Daoy (cell line): ENCODE data around the gene SYCP1. TPM values are rescaled to one million over a fixed set of nuclear protein-coding genes. Genes with fewer than 3 reads are reported as not detected.
"Not testable (repeated sequence)": the region's sequence is repeated elsewhere in the genome, so short reads cannot be mapped to it uniquely, and the experiment has no call there.

Experiments
- DNase-seq: peaks from one replicate; pipeline ENCODE4 v3.0.0-alpha.2; 2015; ENCODE audit warnings: low read depth
- total RNA-seq: library from RNA; depleted of rRNA; stranded (reverse); fragments of >200 nt; shearing (Covaris generic); gene quantifications from 2 replicates; pipeline ENCODE4 v1.2.3, GENCODE V29; 2014; rRNA removed

SYCP1 gene, protein sequence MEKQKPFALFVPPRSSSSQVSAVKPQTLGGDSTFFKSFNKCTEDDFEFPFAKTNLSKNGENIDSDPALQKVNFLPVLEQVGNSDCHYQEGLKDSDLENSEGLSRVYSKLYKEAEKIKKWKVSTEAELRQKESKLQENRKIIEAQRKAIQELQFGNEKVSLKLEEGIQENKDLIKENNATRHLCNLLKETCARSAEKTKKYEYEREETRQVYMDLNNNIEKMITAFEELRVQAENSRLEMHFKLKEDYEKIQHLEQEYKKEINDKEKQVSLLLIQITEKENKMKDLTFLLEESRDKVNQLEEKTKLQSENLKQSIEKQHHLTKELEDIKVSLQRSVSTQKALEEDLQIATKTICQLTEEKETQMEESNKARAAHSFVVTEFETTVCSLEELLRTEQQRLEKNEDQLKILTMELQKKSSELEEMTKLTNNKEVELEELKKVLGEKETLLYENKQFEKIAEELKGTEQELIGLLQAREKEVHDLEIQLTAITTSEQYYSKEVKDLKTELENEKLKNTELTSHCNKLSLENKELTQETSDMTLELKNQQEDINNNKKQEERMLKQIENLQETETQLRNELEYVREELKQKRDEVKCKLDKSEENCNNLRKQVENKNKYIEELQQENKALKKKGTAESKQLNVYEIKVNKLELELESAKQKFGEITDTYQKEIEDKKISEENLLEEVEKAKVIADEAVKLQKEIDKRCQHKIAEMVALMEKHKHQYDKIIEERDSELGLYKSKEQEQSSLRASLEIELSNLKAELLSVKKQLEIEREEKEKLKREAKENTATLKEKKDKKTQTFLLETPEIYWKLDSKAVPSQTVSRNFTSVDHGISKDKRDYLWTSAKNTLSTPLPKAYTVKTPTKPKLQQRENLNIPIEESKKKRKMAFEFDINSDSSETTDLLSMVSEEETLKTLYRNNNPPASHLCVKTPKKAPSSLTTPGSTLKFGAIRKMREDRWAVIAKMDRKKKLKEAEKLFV
- total RNA-seq: not detected in 2 replicates

DNA sequence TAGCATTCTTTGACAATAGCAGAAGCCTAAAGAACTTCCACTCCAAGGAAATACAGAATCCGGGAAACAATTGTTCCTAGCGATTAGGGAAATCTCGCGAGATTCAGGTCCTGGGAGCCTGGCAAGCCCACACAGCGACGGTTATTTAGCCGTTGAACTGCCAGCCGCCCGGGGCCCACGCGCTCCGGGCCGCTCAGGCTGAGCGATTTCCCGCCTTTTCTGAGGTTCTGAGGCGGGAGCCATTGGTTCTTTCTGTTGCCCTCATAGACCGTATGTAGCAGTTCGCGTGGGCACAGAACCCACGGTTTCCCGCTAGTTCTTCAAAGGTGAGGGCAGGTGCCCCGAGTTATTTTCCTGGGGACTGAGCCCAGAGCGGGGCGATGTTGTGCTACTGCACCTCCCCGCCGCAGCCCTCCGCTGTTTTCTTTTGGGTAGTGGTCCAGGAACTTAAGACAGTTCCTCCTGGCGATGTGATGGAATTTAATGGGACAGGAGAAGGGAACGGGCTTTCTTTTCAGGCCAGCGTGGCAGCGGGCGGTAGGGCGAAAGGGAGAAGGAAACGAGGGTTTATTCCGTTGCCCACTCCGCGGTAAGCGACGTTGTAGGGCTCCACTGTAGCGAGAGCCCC lies at the start of gene SYCP1:
Gene SYCP1, plus strand, starts transcription at position 171 of the 628 bp plus-strand sequence. CDS start 602 bp downstream, outside the sequence.
- no peak for DNase-seq

DNA sequence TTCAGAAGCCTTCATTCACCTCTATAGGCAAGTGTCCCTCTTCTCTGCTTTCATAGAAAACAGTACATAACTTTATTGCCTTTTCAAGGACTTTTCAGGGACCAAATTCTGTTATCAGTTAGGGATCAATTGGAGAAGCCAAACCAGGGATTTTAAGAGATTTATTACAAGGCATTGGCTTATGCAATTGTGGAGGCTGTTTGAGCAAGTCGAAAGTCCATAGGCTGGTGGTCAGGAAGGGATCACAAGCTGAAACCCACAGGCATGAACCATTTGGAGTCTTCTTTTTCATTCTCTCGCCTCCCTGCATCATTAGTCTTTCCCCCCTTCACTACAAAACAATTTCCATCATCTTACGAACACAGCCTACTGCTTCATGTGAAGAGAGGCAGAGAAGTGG lies 34.8 kb upstream of the SYCP1 start:
- no peak for DNase-seq

DNA sequence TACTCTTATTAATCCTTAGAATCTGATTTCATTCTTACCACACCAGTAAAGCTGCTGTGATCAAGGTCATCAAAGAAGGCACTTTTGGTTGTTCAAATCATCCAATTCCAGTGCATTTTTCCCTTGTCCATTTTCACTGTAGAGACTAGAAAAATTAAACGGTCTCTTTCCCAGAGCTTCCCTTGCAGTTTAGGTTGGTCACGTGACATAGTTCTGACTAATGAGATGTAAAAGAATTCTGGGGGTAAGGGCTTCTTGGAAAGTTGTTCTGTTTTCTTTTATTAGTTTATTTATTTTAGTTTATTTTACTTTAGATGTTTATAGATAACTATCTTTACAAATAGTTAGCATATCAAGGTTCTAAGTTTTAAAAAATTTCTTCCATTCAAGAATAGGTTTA lies 34.3 kb upstream of the SYCP1 start:
- DNase-seq: no peak

DNA sequence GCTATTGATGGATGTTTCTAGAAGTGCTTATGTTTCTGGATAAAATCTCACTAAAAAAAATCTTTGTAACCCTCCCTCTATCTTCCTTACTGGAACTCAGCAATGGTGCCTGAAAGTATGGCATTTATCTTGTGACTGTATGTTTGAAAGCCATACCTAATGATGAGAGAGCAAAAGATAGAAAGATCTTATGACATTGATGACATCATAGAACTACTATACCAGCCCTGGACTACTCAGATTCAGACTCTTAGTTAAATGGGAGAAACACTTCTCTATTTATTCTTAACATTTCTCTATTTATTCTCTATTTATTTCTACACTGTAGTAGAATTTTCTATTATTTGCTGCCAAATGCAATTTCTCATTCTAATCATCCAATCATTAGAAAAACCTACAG lies 32.7 kb upstream of the SYCP1 start:
- no peak for DNase-seq

- DNase-seq: peak; percentile 36
Measured at GRCh38 chr1:114828251-114828650, 26.4 kb upstream of the SYCP1 start.

DNA sequence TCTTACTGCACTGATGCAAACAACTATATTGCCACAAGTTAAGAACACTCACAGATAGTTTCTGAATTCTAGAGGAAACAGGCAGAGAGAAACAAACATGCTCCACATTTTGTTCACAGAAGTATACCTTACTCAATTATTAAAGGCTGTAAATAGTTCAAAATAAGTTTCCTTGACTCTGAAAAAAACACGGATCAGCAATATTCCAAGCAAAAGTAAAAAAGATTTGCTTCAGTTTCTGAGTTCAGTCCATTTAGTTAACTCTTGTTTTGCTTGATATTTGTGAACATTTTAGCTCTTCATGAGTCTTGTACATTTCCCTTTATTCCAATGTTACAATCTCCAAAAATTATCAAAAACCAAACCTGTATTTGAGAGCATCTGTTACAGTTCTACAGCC lies 24.6 kb upstream of the SYCP1 start:
- DNase-seq: not testable (repeated sequence)

DNA sequence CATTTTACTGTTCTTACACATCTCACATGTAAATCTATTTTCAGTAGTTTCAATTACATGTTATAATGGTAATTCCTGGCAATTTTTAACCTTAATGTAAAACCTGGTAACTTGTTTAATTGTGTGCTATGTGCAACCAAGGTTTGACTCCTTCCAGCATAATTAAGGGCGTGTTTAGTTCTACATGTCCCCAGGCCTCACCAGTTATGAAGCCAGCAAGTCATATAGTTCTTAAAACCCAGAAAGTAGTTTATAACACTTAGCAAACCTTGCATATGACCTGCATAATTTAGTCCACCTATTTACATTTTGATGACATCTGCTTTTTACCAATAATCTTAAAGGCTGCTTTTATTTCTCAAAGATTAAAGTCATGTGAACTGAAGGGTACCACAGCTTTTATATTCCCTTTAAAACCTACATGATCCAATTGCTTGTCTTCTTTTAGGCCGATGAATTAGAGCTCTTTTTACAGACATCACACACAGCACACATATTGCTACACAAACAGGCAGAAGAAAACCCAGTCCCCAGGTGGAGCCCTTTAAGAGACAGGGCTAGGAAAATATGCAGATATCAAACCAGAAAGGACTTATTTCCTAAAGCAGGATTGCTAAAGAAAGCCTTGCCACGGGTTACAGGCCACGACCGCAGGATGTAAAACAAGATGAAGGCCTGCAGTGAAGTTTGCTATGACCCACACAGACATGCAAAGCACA lies 23.2 kb upstream of the SYCP1 start:
- no peak for DNase-seq

GRCh38 chr1:114832057-114832456 lies 22.6 kb upstream of the SYCP1 start:
- no peak for DNase-seq

DNA sequence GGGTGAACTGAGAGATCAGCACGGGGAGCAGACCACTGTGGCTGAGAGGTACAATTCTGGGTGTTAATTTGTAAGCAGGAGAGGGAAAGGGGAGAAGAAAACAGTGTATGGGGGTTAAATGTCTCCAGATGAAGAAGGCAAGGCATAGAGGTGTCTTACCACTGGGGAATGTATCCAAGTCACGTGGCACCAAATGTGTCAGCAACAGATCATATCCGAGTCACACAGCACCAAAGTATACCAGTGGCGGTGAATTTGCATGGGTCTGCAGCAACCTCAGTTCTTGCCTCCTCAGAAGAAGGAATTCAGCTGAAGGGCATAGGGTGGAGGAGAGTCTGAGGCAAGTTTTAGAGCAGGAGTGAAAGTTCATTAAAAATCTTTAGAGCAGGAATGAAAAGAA lies 21.2 kb upstream of the SYCP1 start:
- peak; percentile 47 for DNase-seq

DNA sequence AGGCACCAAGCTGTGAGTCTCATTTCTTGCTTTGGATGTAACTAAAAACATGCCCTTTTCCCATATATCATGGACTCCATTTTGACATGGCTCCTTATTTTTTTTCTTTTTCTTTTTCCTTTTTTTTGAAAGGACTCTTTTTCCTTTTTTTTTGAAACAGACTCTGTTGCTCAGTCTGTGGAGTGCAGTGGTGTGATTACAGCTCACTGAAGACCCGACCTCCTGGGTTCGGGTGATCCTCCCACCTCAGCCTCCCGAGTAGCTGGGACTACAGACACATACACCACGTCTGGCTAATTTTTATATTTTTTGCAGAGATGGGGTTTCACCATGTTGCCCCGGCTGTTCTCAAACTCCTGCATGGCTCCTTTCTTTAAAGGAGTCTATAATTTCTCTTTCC lies 10.4 kb upstream of the SYCP1 start:
- DNase-seq: no peak

- DNase-seq: no peak
Measured at GRCh38 chr1:114853584-114853983, 1.1 kb upstream of the SYCP1 start.

DNA sequence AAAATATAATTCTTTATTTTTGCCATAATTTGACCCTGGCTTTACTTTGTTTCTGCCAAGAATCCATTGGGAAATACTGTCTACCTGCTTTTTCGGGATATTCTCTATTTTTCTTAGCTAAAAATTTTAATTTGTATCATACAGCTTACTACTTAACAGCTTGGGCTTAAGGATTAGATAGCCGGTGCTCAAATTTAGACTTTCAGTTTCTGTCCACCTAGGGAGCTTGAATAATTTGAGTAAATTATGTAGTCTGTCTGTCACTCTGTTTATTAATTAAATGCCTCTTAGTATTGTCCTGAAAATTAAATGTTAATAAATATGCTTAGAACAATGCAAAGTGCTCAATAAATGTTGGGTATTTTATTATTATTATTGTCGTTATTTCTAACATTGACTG lies 6.7 kb downstream of the SYCP1 start:
- DNase-seq: no peak

DNA sequence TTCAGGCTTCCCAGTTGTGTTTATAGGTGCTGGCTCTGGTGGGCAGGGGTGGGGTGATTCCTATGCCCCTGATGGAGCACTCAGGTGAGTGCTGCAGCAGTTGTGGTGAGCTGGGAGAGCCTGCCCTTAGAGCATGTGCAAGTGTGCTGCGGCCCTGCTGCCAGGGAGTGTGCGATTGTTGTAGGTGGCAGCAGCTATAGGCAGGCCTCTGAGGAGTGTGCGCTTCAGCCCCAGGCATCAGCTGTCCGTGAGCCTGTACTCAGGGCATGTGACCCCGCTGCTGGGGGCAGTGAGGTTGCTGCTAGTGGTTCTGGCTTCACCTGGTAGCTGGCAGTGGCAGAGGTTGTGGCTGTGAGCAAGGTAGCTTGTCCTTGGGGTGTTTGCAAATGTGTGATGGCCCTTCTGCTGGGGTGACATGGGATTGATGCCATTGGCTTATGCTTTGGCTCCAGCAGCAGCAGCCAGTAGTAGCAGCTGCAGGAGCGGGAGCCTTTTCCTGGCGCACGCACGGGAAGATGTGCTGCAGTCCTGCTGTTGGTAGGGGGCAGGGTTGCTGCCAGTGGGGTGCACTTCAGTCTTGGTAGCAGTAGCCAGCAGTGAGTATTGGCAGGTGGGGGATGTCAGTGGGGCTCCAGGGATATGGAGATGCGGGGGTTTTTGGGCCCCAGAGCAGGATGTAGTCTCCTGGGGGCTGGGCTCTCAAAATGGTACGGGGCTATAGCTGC lies 37.7 kb downstream of the SYCP1 start:
- no peak for DNase-seq

DNA sequence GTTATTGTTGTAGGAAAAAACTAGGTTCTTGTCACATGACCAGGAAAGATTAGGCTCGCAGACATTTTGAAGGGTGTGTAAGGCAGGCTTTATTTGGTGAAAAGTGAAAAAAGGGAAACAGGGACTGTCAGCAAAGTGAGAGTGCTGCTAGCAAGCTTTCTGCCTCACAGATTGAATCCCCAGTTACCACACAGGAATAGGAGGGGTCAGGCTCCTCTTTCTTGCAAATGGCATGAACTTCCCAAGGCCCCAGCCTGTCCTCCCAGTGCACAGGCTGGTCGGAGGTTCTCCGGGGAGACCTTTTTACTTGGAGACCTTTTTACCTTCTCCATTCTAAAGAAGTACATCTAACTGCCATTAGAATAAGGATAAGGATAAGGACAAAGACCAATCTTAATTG lies 42.1 kb downstream of the SYCP1 start:
- DNase-seq: no peak

DNA sequence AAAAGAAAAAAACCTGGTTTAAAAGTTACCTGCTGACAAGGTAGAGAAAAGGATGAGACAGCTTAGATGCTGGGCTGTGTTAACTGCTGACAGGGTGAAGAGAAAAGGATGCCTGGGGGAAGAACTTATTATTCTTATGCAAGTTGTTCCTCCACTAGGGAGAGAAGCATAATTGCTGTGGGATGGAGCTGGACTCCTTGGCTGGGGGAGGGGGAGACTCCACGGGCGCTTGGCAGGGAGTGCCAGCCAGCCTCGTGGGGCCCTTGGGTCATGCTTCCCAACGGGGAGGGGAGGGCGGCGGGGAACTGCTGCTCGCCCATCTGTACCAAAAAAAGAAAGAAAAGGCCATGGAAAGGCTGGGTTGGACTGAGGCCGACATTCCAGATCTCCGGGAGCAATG lies 47.2 kb downstream of the SYCP1 start:
- no peak for DNase-seq

DNA sequence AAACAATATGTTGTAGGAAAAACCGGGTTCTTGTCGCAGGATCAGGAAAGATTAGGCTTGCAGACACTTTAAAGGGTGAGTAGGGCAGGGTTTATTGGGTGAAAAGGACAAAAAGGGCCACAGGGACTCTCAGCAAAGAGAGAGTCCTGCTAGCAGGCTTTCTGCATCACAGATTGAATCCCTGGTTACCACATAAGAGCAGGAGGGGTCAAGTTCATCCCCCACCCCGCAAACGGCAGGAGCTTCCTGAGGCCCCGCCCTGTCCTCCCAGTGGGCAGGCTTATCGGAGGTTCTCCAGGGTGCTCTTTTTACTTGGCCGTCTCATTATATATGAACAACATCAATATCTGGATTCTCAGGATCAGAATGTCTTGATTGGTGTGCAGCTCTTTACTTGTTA lies 47.7 kb downstream of the SYCP1 start:
- DNase-seq: peak; percentile 15

GRCh38 chr1:114903480-114903879 lies 48.8 kb downstream of the SYCP1 start:
- DNase-seq: no peak

DNA sequence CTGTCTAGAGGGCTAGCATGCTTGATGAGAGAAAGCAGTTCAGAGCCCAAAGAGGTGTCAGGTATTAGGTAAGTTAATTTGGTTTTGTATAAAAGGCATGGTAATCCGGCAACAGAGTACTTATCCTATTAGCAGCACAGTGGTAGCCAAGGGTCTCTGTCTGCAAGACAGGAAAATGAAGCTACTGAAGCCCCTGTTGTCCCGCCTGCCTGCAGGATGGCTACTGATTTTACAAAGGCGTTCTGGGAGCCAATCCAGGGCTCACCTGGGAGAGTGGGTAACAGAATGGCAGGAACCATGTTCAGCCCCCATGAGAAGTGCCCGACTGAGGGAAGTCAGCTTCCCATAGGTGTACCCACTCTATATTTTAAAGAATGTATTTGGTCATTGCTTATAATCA lies 61.1 kb downstream of the SYCP1 start:
- DNase-seq: not testable (repeated sequence)

DNA sequence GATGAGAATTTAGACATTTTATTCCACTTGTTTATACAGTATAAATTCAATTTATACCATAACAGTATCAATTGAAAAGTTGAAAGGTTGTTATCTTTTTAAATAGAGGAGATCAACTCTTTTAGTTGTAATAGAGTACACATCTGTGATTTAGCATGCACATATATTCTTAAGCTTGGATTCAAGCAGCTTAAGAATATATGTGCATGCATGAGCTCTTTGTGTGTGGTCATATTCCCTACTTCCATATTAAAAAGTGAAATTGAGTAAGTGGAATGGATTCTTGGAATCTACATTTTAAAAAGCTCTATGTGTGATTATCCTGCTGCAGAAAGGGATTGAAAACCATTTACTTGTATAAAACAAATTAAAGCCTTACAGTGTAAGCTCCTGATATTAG lies 71.9 kb downstream of the SYCP1 start:
- no peak for DNase-seq

GRCh38 chr1:114927401-114927800 lies 72.7 kb downstream of the SYCP1 start:
- no peak for DNase-seq

- DNase-seq: peak; percentile 32
Measured at GRCh38 chr1:114956570-114956969, 101.9 kb downstream of the SYCP1 start.
